Measurements from ENCODE around the gene ANGPTL4.
"Not testable (repeated sequence)": the region's sequence is repeated elsewhere in the genome, so short reads cannot be mapped to it uniquely, and the experiment has no call there.

DNA sequence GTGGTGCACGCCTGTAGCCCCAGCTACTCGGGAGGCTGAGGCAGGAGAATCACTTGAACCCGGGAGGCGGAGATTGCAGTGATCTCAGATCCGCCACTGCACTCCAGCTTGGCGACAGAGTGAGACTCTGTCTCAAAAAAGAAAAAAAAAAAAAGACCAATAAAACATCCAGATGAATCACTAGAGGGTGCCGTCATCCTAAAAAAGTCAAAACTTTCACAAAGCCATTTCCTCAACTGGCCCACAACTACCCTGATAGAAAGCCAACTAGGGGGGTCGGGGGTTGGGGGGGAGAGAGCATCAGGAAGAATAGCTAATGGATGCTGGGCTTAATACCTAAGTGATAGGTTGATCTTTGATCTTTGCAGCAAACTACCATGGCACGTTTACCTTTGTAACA is 45.1 kb upstream of the ANGPTL4 start:
- TF ChIP-seq TOX (CRISPR knock-in tag; IDR thresholded peaks at IDR 0.05; ENCODE audit: borderline replicate concordance); SNAI2 (CRISPR knock-in tag; IDR thresholded peaks at IDR 0.05); PPARA (CRISPR knock-in tag; IDR thresholded peaks at IDR 0.05; ENCODE audit: borderline replicate concordance); OSR1 (CRISPR knock-in tag; IDR thresholded peaks at IDR 0.05); ZFP3 (CRISPR knock-in tag; IDR thresholded peaks at IDR 0.05); GLIS3 (CRISPR knock-in tag; IDR thresholded peaks at IDR 0.05); ISL1 (CRISPR knock-in tag; IDR thresholded peaks at IDR 0.05); ESRRG (CRISPR knock-in tag; IDR thresholded peaks at IDR 0.05); ZFP30 (CRISPR knock-in tag; IDR thresholded peaks at IDR 0.05); ARNTL (CRISPR knock-in tag; IDR thresholded peaks at IDR 0.05; ENCODE audit: borderline replicate concordance, low read depth): not testable (repeated sequence)
- TF ChIP-seq, protein P1, sequence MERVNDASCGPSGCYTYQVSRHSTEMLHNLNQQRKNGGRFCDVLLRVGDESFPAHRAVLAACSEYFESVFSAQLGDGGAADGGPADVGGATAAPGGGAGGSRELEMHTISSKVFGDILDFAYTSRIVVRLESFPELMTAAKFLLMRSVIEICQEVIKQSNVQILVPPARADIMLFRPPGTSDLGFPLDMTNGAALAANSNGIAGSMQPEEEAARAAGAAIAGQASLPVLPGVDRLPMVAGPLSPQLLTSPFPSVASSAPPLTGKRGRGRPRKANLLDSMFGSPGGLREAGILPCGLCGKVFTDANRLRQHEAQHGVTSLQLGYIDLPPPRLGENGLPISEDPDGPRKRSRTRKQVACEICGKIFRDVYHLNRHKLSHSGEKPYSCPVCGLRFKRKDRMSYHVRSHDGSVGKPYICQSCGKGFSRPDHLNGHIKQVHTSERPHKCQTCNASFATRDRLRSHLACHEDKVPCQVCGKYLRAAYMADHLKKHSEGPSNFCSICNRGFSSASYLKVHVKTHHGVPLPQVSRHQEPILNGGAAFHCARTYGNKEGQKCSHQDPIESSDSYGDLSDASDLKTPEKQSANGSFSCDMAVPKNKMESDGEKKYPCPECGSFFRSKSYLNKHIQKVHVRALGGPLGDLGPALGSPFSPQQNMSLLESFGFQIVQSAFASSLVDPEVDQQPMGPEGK (CRISPR knock-in tag; IDR thresholded peaks at IDR 0.05; ENCODE audit: borderline replicate concordance): not testable (repeated sequence)

Measured in SK-N-SH treated with all-trans-retinoic acid at 6 μM for 48 hours (cell line).